HCT116 (cell line): ENCODE measurements around the gene OXCT1. TPM values are rescaled to one million over a fixed set of nuclear protein-coding genes. Genes with fewer than 3 reads are reported as not detected.

Source experiments
- ATAC-seq: fragments of 200-7000 bp; cut with Tn5 transposase; 2 replicates; pipeline ENCODE4 v1.9.1; 2020; ENCODE audit warnings: mild to moderate bottlenecking, moderate library complexity
- BruUV-seq: library from RNA; stranded (reverse); fragments of 400-500 nt; replicated peaks from 2 replicates; lab custom pipeline; 2021; lab: Mats Ljungman, UMichigan
- CTCF ChIA-PET: fragments of 300-600 bp; sonication (Branson Sonifier 250); formaldehyde crosslinking; loops from one replicate; lab custom pipeline; 2021; ENCODE audit warnings: antibody characterized with exemption; lab: Charles Lee
- POLR2A ChIA-PET: fragments of 300-600, 350-600 bp; sonication (Branson Sonifier 250); formaldehyde crosslinking; loops from one replicate; lab custom pipeline; 2021; ENCODE audit warnings: antibody characterized with exemption; lab: Charles Lee
- RAD21 ChIA-PET, 2 experiments: fragments of 300-600 bp; sonication (Branson Sonifier 250); formaldehyde crosslinking; loops; one replicate each; lab custom pipeline; 2023; ENCODE audit warnings: low total read pairs in 2 of 2; ENCODE audit not compliant: uncharacterized antibody in 2 of 2, unreplicated experiment in 2 of 2, low non-redundant PET in 1 of 2; lab: Charles Lee
- DNase-seq: peaks from one replicate; pipeline ENCODE4 v3.0.0-alpha.2; 2010; ENCODE audit warnings: low read depth, low spot score
- H2AFZ ChIP-seq: fragments of 200-600 bp; shearing (Covaris generic), sonication (generic); 2 replicates; pipeline ENCODE4 v1.6.1; 2017; ENCODE audit warnings: low read depth, mixed run types, mixed read lengths, antibody characterized with exemption, low read length; ENCODE audit not compliant: poor library complexity, severe bottlenecking
- H3K27ac ChIP-seq: 2 replicates; pipeline ENCODE4 v1.5.1; 2012; ENCODE audit warnings: low read depth, low read length
- H3K27me3 ChIP-seq: fragments of 200-600 bp; sonication (generic); 2 replicates; pipeline ENCODE4 v1.6.1; 2016; ENCODE audit warnings: mixed run types, low read length, mixed read lengths; ENCODE audit not compliant: insufficient read depth
- H3K36me3 ChIP-seq, 2 experiments: fragments of 200-500 bp in 1 of 2; fragments of 200-600 bp in 1 of 2; sonication (Bioruptor generic) in 1 of 2; sonication (generic) in 1 of 2; 2 replicates each; pipeline versions ENCODE4 v1.5.1 to v1.6.1; 2014 to 2016; ENCODE audit warnings: low read length in 2 of 2, inconsistent platforms in 1 of 2, mixed read lengths in 1 of 2, mixed run types in 1 of 2; ENCODE audit not compliant: insufficient read depth in 2 of 2, control insufficient read depth in 1 of 2
- H3K4me1 ChIP-seq, 2 experiments: fragments of 200-600 bp in 1 of 2; sonication (generic) in 1 of 2; 2 replicates each; pipeline versions ENCODE4 v1.5.1 to v1.6.1; 2012 to 2017; ENCODE audit warnings: low read length in 2 of 2, inconsistent platforms in 1 of 2, mild to moderate bottlenecking in 1 of 2, mixed read lengths in 1 of 2, mixed run types in 1 of 2, moderate library complexity in 1 of 2; ENCODE audit not compliant: insufficient read depth in 2 of 2, control insufficient read depth in 1 of 2
- H3K4me2 ChIP-seq: fragments of 200-600 bp; sonication (generic); 2 replicates; pipeline ENCODE4 v1.6.1; 2017; ENCODE audit warnings: mixed run types, low read length, mixed read lengths
- H3K4me3 ChIP-seq, 2 experiments: fragments of 200-600 bp in 1 of 2; sonication (generic) in 1 of 2; replicated peaks in 1 of 2; 2 replicates each; pipeline ENCODE4 v1.5.1; 2011 to 2016; ENCODE audit warnings: low read length in 2 of 2, control low read depth in 1 of 2, low read depth in 1 of 2, mild to moderate bottlenecking in 1 of 2, mixed read lengths in 1 of 2, mixed run types in 1 of 2
- H3K79me2 ChIP-seq: fragments of 200-600 bp; sonication (generic); 2 replicates; pipeline ENCODE4 v1.6.1; 2017; ENCODE audit warnings: mild to moderate bottlenecking, mixed run types, low read length, moderate library complexity, mixed read lengths; ENCODE audit not compliant: insufficient read depth
- H3K9ac ChIP-seq: fragments of 200-600 bp; sonication (generic); 2 replicates; pipeline ENCODE4 v1.6.1; 2016; ENCODE audit warnings: low read length, mixed read lengths
- H3K9me2 ChIP-seq: fragments of 200-600 bp; sonication (generic), shearing (Covaris generic); 2 replicates; pipeline ENCODE4 v1.6.1; 2017; ENCODE audit warnings: mixed run types, mild to moderate bottlenecking, moderate library complexity; ENCODE audit not compliant: insufficient read depth
- H3K9me3 ChIP-seq, 2 experiments: fragments of 200-500 bp in 1 of 2; fragments of 200-600 bp in 1 of 2; sonication (Bioruptor generic) in 1 of 2; sonication (generic) in 1 of 2; 2 replicates each; pipeline ENCODE4 v1.6.1; 2014 to 2017; ENCODE audit warnings: low read length in 2 of 2, mixed read lengths in 2 of 2, inconsistent platforms in 1 of 2, low read depth in 1 of 2, mild to moderate bottlenecking in 1 of 2, mixed run types in 1 of 2, moderate library complexity in 1 of 2; ENCODE audit not compliant: control insufficient read depth in 1 of 2, insufficient read depth in 1 of 2
- H4K20me1 ChIP-seq: fragments of 200-600 bp; sonication (generic), shearing (Covaris generic); 2 replicates; pipeline ENCODE4 v1.6.1; 2017; ENCODE audit warnings: mixed run types, mild to moderate bottlenecking, moderate library complexity; ENCODE audit not compliant: insufficient read depth
- CEBPB ChIP-seq: IDR thresholded peaks from 2 replicates; pipeline ENCODE4 v1.6.1; 2012; ENCODE audit warnings: low read depth
- EZH2 ChIP-seq: fragments of 200-600 bp; sonication (generic); IDR thresholded peaks from 2 replicates; pipeline ENCODE4 v1.6.1; 2017; ENCODE audit warnings: antibody characterized with exemption, mixed run types
- FOSL1 ChIP-seq: IDR thresholded peaks from 2 replicates; pipeline ENCODE4 v1.6.1; 2012; ENCODE audit warnings: low read depth
- RAD21 ChIP-seq: IDR thresholded peaks from 2 replicates; pipeline ENCODE4 v1.6.1; 2012; ENCODE audit warnings: low read depth, mild to moderate bottlenecking
- SIN3A ChIP-seq: IDR thresholded peaks from 2 replicates; pipeline ENCODE4 v1.6.1; 2012; ENCODE audit warnings: low read depth
- SP1 ChIP-seq: IDR thresholded peaks from 2 replicates; pipeline ENCODE4 v1.6.1; 2012; ENCODE audit warnings: low read depth
- ZNF274 ChIP-seq: fragments of 200-500 bp; sonication (Bioruptor generic); IDR thresholded peaks from 2 replicates; pipeline ENCODE4 v1.6.1; 2014; ENCODE audit warnings: mild to moderate bottlenecking, low read depth, low read length, inconsistent platforms
- intact Hi-C: fragments of 100-400 bp; cut with micrococcal nuclease; formaldehyde crosslinking; loops from 2 replicates; pipeline ENCODE4 v1.10.0; 2022
- total RNA-seq: library from RNA; stranded (reverse); gene quantifications from one replicate; pipeline ENCODE4 v1.2.1, GENCODE V29; 2021; ENCODE audit not compliant: unreplicated experiment
- TF ChIP-seq, protein P1 (sequence below): IDR thresholded peaks from 2 replicates; pipeline ENCODE4 v1.6.1; 2012
- TF ChIP-seq, protein P2 (sequence below): IDR thresholded peaks from 2 replicates; pipeline ENCODE4 v1.6.1; 2012; ENCODE audit warnings: low read depth
- TF ChIP-seq, protein P3 (sequence below): IDR thresholded peaks from 2 replicates; pipeline ENCODE4 v1.6.1; 2011; ENCODE audit warnings: mild to moderate bottlenecking, low read length, moderate library complexity; ENCODE audit not compliant: insufficient replicate concordance; ENCODE audit errors: extremely low read depth
- TF ChIP-seq, protein P4 (sequence below): IDR thresholded peaks from 2 replicates; pipeline ENCODE4 v1.6.1; 2012

The OXCT1 gene
- total RNA-seq, 1 experiment from 2014 or later: 28.1 TPM

DNA sequence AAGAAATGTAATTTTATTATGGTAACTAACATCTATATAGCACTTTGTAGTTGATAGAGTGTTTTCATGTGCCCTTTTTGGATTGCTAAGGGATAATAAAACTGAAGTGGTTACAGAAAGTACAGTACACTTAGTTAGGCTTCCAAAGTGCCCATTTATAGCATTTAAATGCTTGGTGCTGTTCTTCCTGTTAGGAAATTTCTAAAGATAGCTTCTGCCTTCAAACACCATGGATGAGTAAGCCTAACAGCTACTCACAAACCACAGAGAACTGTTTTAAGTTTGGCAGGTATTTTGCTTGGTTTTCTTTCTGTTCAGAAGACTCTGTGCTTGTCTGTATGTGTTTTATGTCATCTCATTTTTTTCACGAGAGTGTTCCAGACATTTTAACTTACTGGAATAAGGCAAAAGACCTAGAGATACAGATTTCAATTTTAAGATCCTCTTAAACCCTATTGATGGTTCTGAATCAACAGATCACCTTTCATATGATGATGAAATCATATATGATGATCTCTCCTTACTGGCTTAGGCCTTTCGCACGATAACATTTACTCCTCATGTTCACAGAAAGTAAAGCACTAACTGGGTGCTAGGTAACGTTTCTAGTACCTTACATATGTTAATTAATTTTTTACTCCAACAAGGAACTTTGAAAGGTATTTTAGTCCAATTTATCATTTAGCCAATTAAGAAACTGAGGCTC is 38.3 kb upstream of the OXCT1 start:
- no peaks in the 10 kb centered on the region for H3K9me3 ChIP-seq
- peaks cover 28 to 30% of the 10 kb centered on the region in 2 experiments; a peak in 3 of 4 replicates for H3K36me3 ChIP-seq
- peaks cover 5 to 10% of the 10 kb centered on the region in 2 experiments; a peak in 3 of 4 replicates for H3K4me1 ChIP-seq
- POLR2A ChIA-PET: no interaction called here
- CTCF ChIA-PET: no interaction called here
- BruUV-seq: no TSS peak
- DNase-seq (no peak), ATAC-seq (no peak)
- H3K27ac ChIP-seq: no peak overlapping the region
- H4K20me1 ChIP-seq: no peaks in the 10 kb centered on the region; the same call in 1 of the 2 replicates
- H3K27me3 ChIP-seq: no peaks in the 10 kb centered on the region
- no peaks in the 10 kb centered on the region for H3K9me2 ChIP-seq
- H3K9ac ChIP-seq: no peak overlapping the region
- TF ChIP-seq, protein P1, sequence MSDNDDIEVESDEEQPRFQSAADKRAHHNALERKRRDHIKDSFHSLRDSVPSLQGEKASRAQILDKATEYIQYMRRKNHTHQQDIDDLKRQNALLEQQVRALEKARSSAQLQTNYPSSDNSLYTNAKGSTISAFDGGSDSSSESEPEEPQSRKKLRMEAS: no peak
- TF ChIP-seq FOSL1 (no peak), RAD21 (no peak), SIN3A (no peak), SP1 (no peak), ZNF274 (no peak), EZH2 (no peak), CEBPB (no peak)
- TF ChIP-seq, protein P2, sequence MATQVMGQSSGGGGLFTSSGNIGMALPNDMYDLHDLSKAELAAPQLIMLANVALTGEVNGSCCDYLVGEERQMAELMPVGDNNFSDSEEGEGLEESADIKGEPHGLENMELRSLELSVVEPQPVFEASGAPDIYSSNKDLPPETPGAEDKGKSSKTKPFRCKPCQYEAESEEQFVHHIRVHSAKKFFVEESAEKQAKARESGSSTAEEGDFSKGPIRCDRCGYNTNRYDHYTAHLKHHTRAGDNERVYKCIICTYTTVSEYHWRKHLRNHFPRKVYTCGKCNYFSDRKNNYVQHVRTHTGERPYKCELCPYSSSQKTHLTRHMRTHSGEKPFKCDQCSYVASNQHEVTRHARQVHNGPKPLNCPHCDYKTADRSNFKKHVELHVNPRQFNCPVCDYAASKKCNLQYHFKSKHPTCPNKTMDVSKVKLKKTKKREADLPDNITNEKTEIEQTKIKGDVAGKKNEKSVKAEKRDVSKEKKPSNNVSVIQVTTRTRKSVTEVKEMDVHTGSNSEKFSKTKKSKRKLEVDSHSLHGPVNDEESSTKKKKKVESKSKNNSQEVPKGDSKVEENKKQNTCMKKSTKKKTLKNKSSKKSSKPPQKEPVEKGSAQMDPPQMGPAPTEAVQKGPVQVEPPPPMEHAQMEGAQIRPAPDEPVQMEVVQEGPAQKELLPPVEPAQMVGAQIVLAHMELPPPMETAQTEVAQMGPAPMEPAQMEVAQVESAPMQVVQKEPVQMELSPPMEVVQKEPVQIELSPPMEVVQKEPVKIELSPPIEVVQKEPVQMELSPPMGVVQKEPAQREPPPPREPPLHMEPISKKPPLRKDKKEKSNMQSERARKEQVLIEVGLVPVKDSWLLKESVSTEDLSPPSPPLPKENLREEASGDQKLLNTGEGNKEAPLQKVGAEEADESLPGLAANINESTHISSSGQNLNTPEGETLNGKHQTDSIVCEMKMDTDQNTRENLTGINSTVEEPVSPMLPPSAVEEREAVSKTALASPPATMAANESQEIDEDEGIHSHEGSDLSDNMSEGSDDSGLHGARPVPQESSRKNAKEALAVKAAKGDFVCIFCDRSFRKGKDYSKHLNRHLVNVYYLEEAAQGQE: no peak
- TF ChIP-seq, protein P3, sequence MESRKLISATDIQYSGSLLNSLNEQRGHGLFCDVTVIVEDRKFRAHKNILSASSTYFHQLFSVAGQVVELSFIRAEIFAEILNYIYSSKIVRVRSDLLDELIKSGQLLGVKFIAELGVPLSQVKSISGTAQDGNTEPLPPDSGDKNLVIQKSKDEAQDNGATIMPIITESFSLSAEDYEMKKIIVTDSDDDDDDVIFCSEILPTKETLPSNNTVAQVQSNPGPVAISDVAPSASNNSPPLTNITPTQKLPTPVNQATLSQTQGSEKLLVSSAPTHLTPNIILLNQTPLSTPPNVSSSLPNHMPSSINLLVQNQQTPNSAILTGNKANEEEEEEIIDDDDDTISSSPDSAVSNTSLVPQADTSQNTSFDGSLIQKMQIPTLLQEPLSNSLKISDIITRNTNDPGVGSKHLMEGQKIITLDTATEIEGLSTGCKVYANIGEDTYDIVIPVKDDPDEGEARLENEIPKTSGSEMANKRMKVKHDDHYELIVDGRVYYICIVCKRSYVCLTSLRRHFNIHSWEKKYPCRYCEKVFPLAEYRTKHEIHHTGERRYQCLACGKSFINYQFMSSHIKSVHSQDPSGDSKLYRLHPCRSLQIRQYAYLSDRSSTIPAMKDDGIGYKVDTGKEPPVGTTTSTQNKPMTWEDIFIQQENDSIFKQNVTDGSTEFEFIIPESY: no peak
- TF ChIP-seq, protein P4, sequence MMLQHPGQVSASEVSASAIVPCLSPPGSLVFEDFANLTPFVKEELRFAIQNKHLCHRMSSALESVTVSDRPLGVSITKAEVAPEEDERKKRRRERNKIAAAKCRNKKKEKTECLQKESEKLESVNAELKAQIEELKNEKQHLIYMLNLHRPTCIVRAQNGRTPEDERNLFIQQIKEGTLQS: no peak
- RAD21 ChIA-PET: no interaction called here
- no peak overlapping the region for H2AFZ ChIP-seq
- H3K4me2 ChIP-seq: no peak overlapping the region
- H3K4me3 ChIP-seq: no peak overlapping the region
- intact Hi-C loops: no loop called here
- H3K79me2 ChIP-seq: peaks cover 30% of the 10 kb centered on the region
